Tibial nerve (tissue), 4 donors: Measurements from ENCODE around the gene DNM1. TPM values are rescaled to one million over a fixed set of nuclear protein-coding genes. Genes with fewer than 3 reads are reported as not detected.
"Not testable (repeated sequence)": the region's sequence is repeated elsewhere in the genome, so short reads cannot be mapped to it uniquely, and the experiment has no call there.

Source experiments
- DNase-seq, 2 donors: peaks; one replicate each; pipeline ENCODE4 v3.0.0-alpha.2; 2019; ENCODE audit warnings: low spot score in 2 of 2
- H3K27ac ChIP-seq, 4 donors: fragments of 200-600 bp; sonication (generic) in 3 of 4; one replicate each; pipeline ENCODE4 v1.5.1; 2017 to 2019; ENCODE audit warnings: mild to moderate bottlenecking in 1 of 4
- H3K27me3 ChIP-seq, 2 donors: fragments of 200-600 bp; sonication (generic) in 1 of 2; one replicate each; pipeline versions ENCODE4 v1.5.1 to v1.6.0; 2017 to 2019
- H3K36me3 ChIP-seq, 3 donors: fragments of 200-600 bp; sonication (generic); one replicate each; pipeline ENCODE4 v1.5.1; 2018 to 2019
- H3K4me1 ChIP-seq, 4 donors: fragments of 200-600 bp; sonication (generic) in 3 of 4; one replicate each; pipeline ENCODE4 v1.5.1; 2017 to 2019
- H3K4me3 ChIP-seq, 4 donors: fragments of 200-600 bp; sonication (generic) in 3 of 4; one replicate each; pipeline ENCODE4 v1.5.1; 2017 to 2019; ENCODE audit warnings: mild to moderate bottlenecking in 1 of 4, moderate library complexity in 1 of 4
- H3K9me3 ChIP-seq, 4 donors: fragments of 200-600 bp; sonication (generic) in 3 of 4; one replicate each; pipeline ENCODE4 v1.5.1; 2017 to 2019
- EP300 ChIP-seq, 2 donors: sonication (generic); formaldehyde crosslinking; IDR thresholded peaks; one replicate each; pipeline ENCODE4 v1.6.1; 2017; ENCODE audit warnings: antibody characterized with exemption in 2 of 2, mild to moderate bottlenecking in 1 of 2
- POLR2A ChIP-seq, 2 donors: fragments of 450-650 bp; IDR thresholded peaks; one replicate each; pipeline ENCODE4 v1.6.1; 2017; ENCODE audit warnings: antibody characterized with exemption in 2 of 2, mild to moderate bottlenecking in 2 of 2, moderate library complexity in 2 of 2
- WGBS, 2 donors: methylation state at CpG; one replicate each; pipeline ENCODE4 v1.1.5; 2018; 5-methylcytosine and 5-hydroxymethylcytosine counted together
- total RNA-seq, 4 donors: library from RNA; depleted of rRNA; stranded (reverse); fragments of >200 nt; gene quantifications; one replicate each; pipeline ENCODE4 v1.1.0, GENCODE V29; 2016
- TF ChIP-seq, protein P1 (sequence below), 5 experiments: fragments of 200-600 bp in 3 of 5; fragments of 450-650 bp in 2 of 5; sonication (generic) in 3 of 5; IDR thresholded peaks; one replicate each; pipeline ENCODE4 v1.5.1; 2016 to 2019; ENCODE audit warnings: antibody characterized with exemption in 5 of 5, mild to moderate bottlenecking in 3 of 5, moderate library complexity in 2 of 5

Gene DNM1
- total RNA-seq, 4 donors from 2014 or later, result 19.9 to 50.4 (median 41.4) TPM

DNA sequence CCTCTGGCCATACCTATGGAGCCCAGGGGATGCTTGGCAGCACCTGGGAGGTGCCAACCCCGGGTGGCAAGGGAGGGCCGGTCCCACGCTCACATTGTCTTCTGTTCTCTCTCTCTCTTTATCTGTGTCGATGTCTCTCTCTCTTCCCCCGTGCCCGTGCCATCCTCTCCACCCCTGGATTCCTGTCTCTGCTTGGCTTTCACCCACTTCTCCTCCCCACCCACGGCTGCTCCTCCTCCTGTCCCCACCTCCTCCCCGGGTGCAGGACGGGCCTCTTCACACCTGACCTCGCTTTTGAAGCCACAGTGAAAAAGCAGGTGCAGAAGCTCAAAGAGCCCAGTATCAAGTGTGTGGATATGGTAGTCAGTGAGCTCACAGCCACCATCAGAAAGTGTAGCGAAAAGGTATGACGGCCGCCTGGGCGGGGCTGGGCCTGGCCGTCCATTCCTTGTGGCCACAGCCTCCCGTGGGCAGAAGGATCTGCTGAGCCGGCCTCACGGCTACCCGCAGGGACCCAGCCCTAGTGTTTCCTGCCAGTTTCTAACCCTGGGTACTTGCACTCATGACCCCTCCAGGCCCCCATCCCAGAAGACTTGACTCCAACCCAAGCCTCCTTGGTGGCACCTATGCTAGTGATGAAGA, 22.7 kb downstream of the DNM1 start:
- Histone ChIP-seq H3K27ac (no peak overlapping the region), H3K9me3 (no peaks in the 10 kb centered on the region), H3K4me1 (no peaks in the 10 kb centered on the region), H3K4me3 (no peak overlapping the region), H3K36me3 (peaks cover 0 to 34% (median 0%) of the 10 kb centered on the region in 3 donors), H3K27me3 (no peaks in the 10 kb centered on the region)
- DNase-seq, result no peak
- 81% methylated on average over 11 to 19 of the region's 19 CpGs for WGBS, 2 donors
- TF ChIP-seq, protein P1, sequence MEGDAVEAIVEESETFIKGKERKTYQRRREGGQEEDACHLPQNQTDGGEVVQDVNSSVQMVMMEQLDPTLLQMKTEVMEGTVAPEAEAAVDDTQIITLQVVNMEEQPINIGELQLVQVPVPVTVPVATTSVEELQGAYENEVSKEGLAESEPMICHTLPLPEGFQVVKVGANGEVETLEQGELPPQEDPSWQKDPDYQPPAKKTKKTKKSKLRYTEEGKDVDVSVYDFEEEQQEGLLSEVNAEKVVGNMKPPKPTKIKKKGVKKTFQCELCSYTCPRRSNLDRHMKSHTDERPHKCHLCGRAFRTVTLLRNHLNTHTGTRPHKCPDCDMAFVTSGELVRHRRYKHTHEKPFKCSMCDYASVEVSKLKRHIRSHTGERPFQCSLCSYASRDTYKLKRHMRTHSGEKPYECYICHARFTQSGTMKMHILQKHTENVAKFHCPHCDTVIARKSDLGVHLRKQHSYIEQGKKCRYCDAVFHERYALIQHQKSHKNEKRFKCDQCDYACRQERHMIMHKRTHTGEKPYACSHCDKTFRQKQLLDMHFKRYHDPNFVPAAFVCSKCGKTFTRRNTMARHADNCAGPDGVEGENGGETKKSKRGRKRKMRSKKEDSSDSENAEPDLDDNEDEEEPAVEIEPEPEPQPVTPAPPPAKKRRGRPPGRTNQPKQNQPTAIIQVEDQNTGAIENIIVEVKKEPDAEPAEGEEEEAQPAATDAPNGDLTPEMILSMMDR (IDR thresholded peaks at IDR 0.05), result no peak
- no peak for TF ChIP-seq POLR2A (IDR thresholded peaks at IDR 0.05)
- TF ChIP-seq EP300 (IDR thresholded peaks at IDR 0.05), result no peak

DNA sequence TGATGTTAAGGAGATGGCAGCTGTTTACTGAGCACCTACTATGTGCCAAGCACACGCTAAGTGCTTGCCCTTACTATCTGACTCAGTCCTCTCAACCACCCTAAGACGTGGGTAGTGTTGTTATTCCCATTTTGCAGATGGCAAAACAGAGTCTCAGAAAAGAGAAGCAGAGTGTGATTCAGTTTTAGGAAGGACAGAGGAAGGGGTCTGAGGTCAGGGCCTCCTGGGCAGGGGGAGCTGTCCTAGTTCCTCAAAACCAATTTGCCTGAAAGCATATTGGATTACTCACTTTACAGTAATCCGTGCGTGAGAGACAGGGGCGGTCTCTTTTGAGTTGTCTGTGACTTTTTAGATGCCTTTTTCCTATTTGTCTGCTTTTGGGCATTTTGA, 23.2 kb downstream of the DNM1 start:
- H3K9me3 ChIP-seq, result no peaks in the 10 kb centered on the region
- peaks cover 0 to 32% (median 0%) of the 10 kb centered on the region in 3 donors for H3K36me3 ChIP-seq
- H3K27me3 ChIP-seq, result no peaks in the 10 kb centered on the region
- WGBS, 2 donors, result 79 to 80% methylated on average over 5 of the region's 5 CpGs
- no peak overlapping the region for H3K4me3 ChIP-seq
- TF ChIP-seq EP300 (IDR thresholded peaks at IDR 0.05), result no peak
- TF ChIP-seq POLR2A (IDR thresholded peaks at IDR 0.05), result no peak
- TF ChIP-seq, protein P1 (IDR thresholded peaks at IDR 0.05), result no peak
- no peak overlapping the region for H3K27ac ChIP-seq
- no peak for DNase-seq
- no peaks in the 10 kb centered on the region for H3K4me1 ChIP-seq

DNA sequence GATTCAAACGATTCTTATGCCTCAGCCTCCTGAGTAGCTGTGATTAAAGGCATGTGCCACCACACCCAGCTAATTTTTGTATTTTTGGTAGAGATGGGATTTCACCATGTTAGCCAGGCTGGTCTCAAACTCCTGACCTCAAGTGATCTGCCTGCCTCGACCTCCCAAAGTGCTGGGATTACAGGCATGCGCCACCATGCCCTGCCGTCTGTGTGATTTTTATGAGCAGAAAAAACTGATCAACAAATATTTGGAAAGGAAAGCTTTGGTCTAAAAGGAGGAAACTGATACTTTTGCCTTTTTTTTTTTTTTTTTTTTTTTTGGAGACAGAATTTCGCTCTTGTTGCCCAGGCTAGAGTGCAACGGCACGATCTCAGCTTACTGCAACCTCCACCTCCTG, 27.7 kb downstream of the DNM1 start:
- not testable (repeated sequence) for DNase-seq, H3K4me3 ChIP-seq, H3K9me3 ChIP-seq, H3K4me1 ChIP-seq, H3K27ac ChIP-seq, H3K36me3 ChIP-seq, H3K27me3 ChIP-seq
- 75 to 76% methylated on average over 7 of the region's 7 CpGs for WGBS, 2 donors

DNA sequence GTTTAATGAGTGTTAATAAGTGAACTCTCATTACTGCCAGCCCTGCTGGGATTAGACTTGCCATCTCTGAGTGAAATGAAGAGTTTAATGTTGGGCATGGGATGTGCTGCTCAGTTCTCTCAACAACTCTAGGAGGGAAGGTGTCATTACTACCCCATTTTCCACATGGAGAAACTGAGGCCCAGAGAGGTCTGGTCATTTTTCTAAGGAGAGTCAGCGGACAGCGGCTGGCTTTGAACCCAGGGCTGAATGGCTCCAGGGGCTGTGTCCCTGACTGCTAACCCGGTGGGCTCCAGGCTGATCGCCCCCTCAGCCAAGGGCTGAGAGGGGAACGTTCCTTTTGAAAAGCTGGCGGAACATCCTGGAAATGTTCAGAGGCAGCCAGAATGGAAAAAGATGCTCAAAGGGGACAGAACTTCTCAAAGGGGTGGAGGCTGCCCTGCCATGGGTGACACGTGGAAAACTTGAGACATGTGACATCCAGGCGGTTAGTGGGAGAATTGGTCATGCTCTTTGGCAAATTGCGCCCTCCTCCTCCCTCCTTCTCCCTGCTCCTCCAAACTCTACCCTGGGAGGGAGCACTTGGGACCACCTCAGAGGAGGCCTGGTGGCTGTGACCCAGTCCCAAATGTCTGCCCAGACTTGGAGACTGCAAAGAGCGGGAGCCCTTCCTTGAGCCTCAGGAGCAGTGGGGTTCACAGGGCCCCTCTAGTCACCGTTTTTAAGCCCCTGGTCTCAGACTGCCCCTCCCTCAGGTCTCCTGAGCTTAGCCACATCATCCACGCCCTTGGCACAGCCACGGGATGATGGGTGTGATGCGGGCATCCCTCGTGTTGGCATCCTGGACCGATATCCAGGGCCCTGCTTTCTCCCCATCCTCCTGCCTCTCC, 28.7 kb downstream of the DNM1 start:
- Histone ChIP-seq H3K4me1 (no peaks in the 10 kb centered on the region), H3K36me3 (no peaks in the 10 kb centered on the region), H3K4me3 (no peak overlapping the region), H3K27me3 (no peaks in the 10 kb centered on the region), H3K27ac (peak overlapping the region in 2 of 4 donors; percentile 22 to 75), H3K9me3 (no peaks in the 10 kb centered on the region)
- TF ChIP-seq, protein P1 (IDR thresholded peaks at IDR 0.05), result no peak
- TF ChIP-seq EP300 (IDR thresholded peaks at IDR 0.05), result peak in 1 of 2 donors; percentile 45
- 64 to 67% methylated on average over 16 of the region's 16 CpGs for WGBS, 2 donors
- DNase-seq, result peak in 1 of 2 donors; percentile 63

DNA sequence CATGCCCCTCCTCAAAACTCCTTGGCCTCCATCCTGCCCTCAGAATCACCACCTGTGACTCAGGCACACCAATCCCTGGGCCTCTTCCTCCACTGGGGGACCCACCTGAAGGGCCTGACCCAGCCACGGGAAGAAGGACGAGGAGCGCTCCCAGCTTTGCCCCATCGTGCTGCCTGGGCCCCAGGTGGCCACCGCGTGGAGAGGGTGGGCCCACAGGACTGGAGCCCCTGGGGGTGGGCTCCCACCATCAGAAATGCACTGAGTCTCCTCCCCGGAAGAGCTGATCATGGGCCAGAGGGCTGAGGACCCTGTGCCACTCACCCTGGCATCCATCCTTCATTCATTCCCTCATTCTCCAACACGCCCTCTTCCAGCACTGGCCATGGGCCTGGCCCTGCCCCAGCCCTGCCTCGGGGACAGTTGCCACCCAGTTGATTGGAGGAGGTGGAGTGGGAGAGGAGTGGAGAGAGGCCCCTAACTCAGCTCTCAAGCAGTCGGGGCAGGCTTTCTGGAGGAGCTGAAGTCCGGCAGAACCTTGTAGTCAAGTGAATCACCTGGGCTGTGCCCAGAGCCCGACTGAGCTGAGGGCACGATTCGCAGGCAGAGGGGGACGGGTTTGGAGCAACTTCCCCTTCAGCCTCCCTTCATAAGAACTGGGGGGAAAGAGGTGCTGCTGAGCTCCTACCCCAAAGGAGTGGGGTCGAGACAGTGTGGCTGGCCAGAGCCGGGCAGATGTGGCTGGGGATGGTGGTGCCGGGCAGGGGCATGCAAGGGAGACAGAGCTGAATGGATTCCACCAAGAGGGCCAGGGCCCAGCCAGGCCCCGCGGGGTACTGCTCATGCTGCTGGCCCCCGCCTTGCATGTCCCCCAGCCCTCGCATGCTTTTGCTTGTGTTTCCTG, 29.6 kb downstream of the DNM1 start:
- H3K27me3 ChIP-seq, result no peaks in the 10 kb centered on the region
- peak overlapping the region in 2 of 4 donors; percentile 22 to 75 for H3K27ac ChIP-seq
- H3K4me3 ChIP-seq, result no peak overlapping the region
- no peaks in the 10 kb centered on the region for H3K36me3 ChIP-seq
- no peak for DNase-seq
- no peaks in the 10 kb centered on the region for H3K4me1 ChIP-seq
- WGBS, 2 donors, result 79 to 87% methylated on average over 15 to 22 of the region's 22 CpGs
- TF ChIP-seq, protein P1 (IDR thresholded peaks at IDR 0.05), result no peak
- TF ChIP-seq EP300 (IDR thresholded peaks at IDR 0.05) (no peak), POLR2A (IDR thresholded peaks at IDR 0.05) (no peak)
- H3K9me3 ChIP-seq, result no peaks in the 10 kb centered on the region
